HCT116 (cell line): ENCODE results near the gene OCA2. TPM values are rescaled to one million over a fixed set of nuclear protein-coding genes. Genes with fewer than 3 reads are reported as not detected.

Experiments used
- ATAC-seq: fragments of 200-7000 bp; cut with Tn5 transposase; 2 replicates; pipeline ENCODE4 v1.9.1; 2020; ENCODE audit warnings: mild to moderate bottlenecking, moderate library complexity
- BruUV-seq: library from RNA; stranded (reverse); fragments of 400-500 nt; replicated peaks from 2 replicates; lab custom pipeline; 2021; lab: Mats Ljungman, UMichigan
- CTCF ChIA-PET: fragments of 300-600 bp; sonication (Branson Sonifier 250); formaldehyde crosslinking; loops from one replicate; lab custom pipeline; 2021; ENCODE audit warnings: antibody characterized with exemption; lab: Charles Lee
- POLR2A ChIA-PET: fragments of 300-600, 350-600 bp; sonication (Branson Sonifier 250); formaldehyde crosslinking; loops from one replicate; lab custom pipeline; 2021; ENCODE audit warnings: antibody characterized with exemption; lab: Charles Lee
- RAD21 ChIA-PET, 2 experiments: fragments of 300-600 bp; sonication (Branson Sonifier 250); formaldehyde crosslinking; loops; one replicate each; lab custom pipeline; 2023; ENCODE audit warnings: low total read pairs in 2 of 2; ENCODE audit not compliant: uncharacterized antibody in 2 of 2, unreplicated experiment in 2 of 2, low non-redundant PET in 1 of 2; lab: Charles Lee
- DNase-seq: peaks from one replicate; pipeline ENCODE4 v3.0.0-alpha.2; 2010; ENCODE audit warnings: low read depth, low spot score
- H2AFZ ChIP-seq: fragments of 200-600 bp; shearing (Covaris generic), sonication (generic); 2 replicates; pipeline ENCODE4 v1.6.1; 2017; ENCODE audit warnings: low read depth, mixed run types, mixed read lengths, antibody characterized with exemption, low read length; ENCODE audit not compliant: poor library complexity, severe bottlenecking
- H3K27ac ChIP-seq: 2 replicates; pipeline ENCODE4 v1.5.1; 2012; ENCODE audit warnings: low read depth, low read length
- H3K27me3 ChIP-seq: fragments of 200-600 bp; sonication (generic); 2 replicates; pipeline ENCODE4 v1.6.1; 2016; ENCODE audit warnings: mixed run types, low read length, mixed read lengths; ENCODE audit not compliant: insufficient read depth
- H3K36me3 ChIP-seq, 2 experiments: fragments of 200-500 bp in 1 of 2; fragments of 200-600 bp in 1 of 2; sonication (Bioruptor generic) in 1 of 2; sonication (generic) in 1 of 2; 2 replicates each; pipeline versions ENCODE4 v1.5.1 to v1.6.1; 2014 to 2016; ENCODE audit warnings: low read length in 2 of 2, inconsistent platforms in 1 of 2, mixed read lengths in 1 of 2, mixed run types in 1 of 2; ENCODE audit not compliant: insufficient read depth in 2 of 2, control insufficient read depth in 1 of 2
- H3K4me1 ChIP-seq, 2 experiments: fragments of 200-600 bp in 1 of 2; sonication (generic) in 1 of 2; 2 replicates each; pipeline versions ENCODE4 v1.5.1 to v1.6.1; 2012 to 2017; ENCODE audit warnings: low read length in 2 of 2, inconsistent platforms in 1 of 2, mild to moderate bottlenecking in 1 of 2, mixed read lengths in 1 of 2, mixed run types in 1 of 2, moderate library complexity in 1 of 2; ENCODE audit not compliant: insufficient read depth in 2 of 2, control insufficient read depth in 1 of 2
- H3K4me2 ChIP-seq: fragments of 200-600 bp; sonication (generic); 2 replicates; pipeline ENCODE4 v1.6.1; 2017; ENCODE audit warnings: mixed run types, low read length, mixed read lengths
- H3K4me3 ChIP-seq, 2 experiments: fragments of 200-600 bp in 1 of 2; sonication (generic) in 1 of 2; replicated peaks in 1 of 2; 2 replicates each; pipeline ENCODE4 v1.5.1; 2011 to 2016; ENCODE audit warnings: low read length in 2 of 2, control low read depth in 1 of 2, low read depth in 1 of 2, mild to moderate bottlenecking in 1 of 2, mixed read lengths in 1 of 2, mixed run types in 1 of 2
- H3K79me2 ChIP-seq: fragments of 200-600 bp; sonication (generic); 2 replicates; pipeline ENCODE4 v1.6.1; 2017; ENCODE audit warnings: mild to moderate bottlenecking, mixed run types, low read length, moderate library complexity, mixed read lengths; ENCODE audit not compliant: insufficient read depth
- H3K9ac ChIP-seq: fragments of 200-600 bp; sonication (generic); 2 replicates; pipeline ENCODE4 v1.6.1; 2016; ENCODE audit warnings: low read length, mixed read lengths
- H3K9me2 ChIP-seq: fragments of 200-600 bp; sonication (generic), shearing (Covaris generic); 2 replicates; pipeline ENCODE4 v1.6.1; 2017; ENCODE audit warnings: mixed run types, mild to moderate bottlenecking, moderate library complexity; ENCODE audit not compliant: insufficient read depth
- H3K9me3 ChIP-seq, 2 experiments: fragments of 200-500 bp in 1 of 2; fragments of 200-600 bp in 1 of 2; sonication (Bioruptor generic) in 1 of 2; sonication (generic) in 1 of 2; 2 replicates each; pipeline ENCODE4 v1.6.1; 2014 to 2017; ENCODE audit warnings: low read length in 2 of 2, mixed read lengths in 2 of 2, inconsistent platforms in 1 of 2, low read depth in 1 of 2, mild to moderate bottlenecking in 1 of 2, mixed run types in 1 of 2, moderate library complexity in 1 of 2; ENCODE audit not compliant: control insufficient read depth in 1 of 2, insufficient read depth in 1 of 2
- H4K20me1 ChIP-seq: fragments of 200-600 bp; sonication (generic), shearing (Covaris generic); 2 replicates; pipeline ENCODE4 v1.6.1; 2017; ENCODE audit warnings: mixed run types, mild to moderate bottlenecking, moderate library complexity; ENCODE audit not compliant: insufficient read depth
- CBX3 ChIP-seq: IDR thresholded peaks from 2 replicates; pipeline ENCODE4 v1.6.1; 2012; ENCODE audit warnings: low read depth
- CEBPB ChIP-seq: IDR thresholded peaks from 2 replicates; pipeline ENCODE4 v1.6.1; 2012; ENCODE audit warnings: low read depth
- EGR1 ChIP-seq: IDR thresholded peaks from 2 replicates; pipeline ENCODE4 v1.6.1; 2012; ENCODE audit warnings: low read depth
- ELF1 ChIP-seq: IDR thresholded peaks from 2 replicates; pipeline ENCODE4 v1.6.1; 2012; ENCODE audit warnings: low read depth, borderline replicate concordance
- EZH2 ChIP-seq: fragments of 200-600 bp; sonication (generic); IDR thresholded peaks from 2 replicates; pipeline ENCODE4 v1.6.1; 2017; ENCODE audit warnings: antibody characterized with exemption, mixed run types
- EZH2phosphoT487 ChIP-seq: fragments of 200-600 bp; IDR thresholded peaks from 2 replicates; pipeline ENCODE4 v1.6.1; 2018; ENCODE audit warnings: antibody characterized with exemption, borderline replicate concordance
- JUND ChIP-seq: IDR thresholded peaks from 2 replicates; pipeline ENCODE4 v1.6.1; 2012
- POLR2AphosphoS5 ChIP-seq: IDR thresholded peaks from 2 replicates; pipeline ENCODE4 v1.6.1; 2011; ENCODE audit warnings: mild to moderate bottlenecking, low read depth, low read length, moderate library complexity
- RAD21 ChIP-seq: IDR thresholded peaks from 2 replicates; pipeline ENCODE4 v1.6.1; 2012; ENCODE audit warnings: low read depth, mild to moderate bottlenecking
- SIN3A ChIP-seq: IDR thresholded peaks from 2 replicates; pipeline ENCODE4 v1.6.1; 2012; ENCODE audit warnings: low read depth
- ZBTB33 ChIP-seq: IDR thresholded peaks from 2 replicates; pipeline ENCODE4 v1.6.1; 2011; ENCODE audit warnings: mild to moderate bottlenecking, low read length, moderate library complexity; ENCODE audit not compliant: insufficient replicate concordance; ENCODE audit errors: extremely low read depth
- ZNF274 ChIP-seq: fragments of 200-500 bp; sonication (Bioruptor generic); IDR thresholded peaks from 2 replicates; pipeline ENCODE4 v1.6.1; 2014; ENCODE audit warnings: mild to moderate bottlenecking, low read depth, low read length, inconsistent platforms
- intact Hi-C: fragments of 100-400 bp; cut with micrococcal nuclease; formaldehyde crosslinking; loops from 2 replicates; pipeline ENCODE4 v1.10.0; 2022
- total RNA-seq: library from RNA; stranded (reverse); gene quantifications from one replicate; pipeline ENCODE4 v1.2.1, GENCODE V29; 2021; ENCODE audit not compliant: unreplicated experiment
- TF ChIP-seq, protein P1 (sequence below): IDR thresholded peaks from 2 replicates; pipeline ENCODE4 v1.6.1; 2012
- TF ChIP-seq, protein P2 (sequence below), 3 experiments: fragments of 200-600 bp in 1 of 3; sonication (generic) in 1 of 3; IDR thresholded peaks in 2 of 3; conservative IDR thresholded peaks in 1 of 3; 2 replicates each; pipeline ENCODE4 v1.5.1; 2012 to 2017; ENCODE audit warnings: low read depth in 2 of 3, low read length in 2 of 3, antibody characterized with exemption in 1 of 3, borderline replicate concordance in 1 of 3, control low read depth in 1 of 3, mild to moderate bottlenecking in 1 of 3, mixed read lengths in 1 of 3, mixed run types in 1 of 3, moderate library complexity in 1 of 3; ENCODE audit not compliant: insufficient read depth in 1 of 3

The OCA2 gene
- total RNA-seq, 1 experiment from 2014 or later: not detected

DNA sequence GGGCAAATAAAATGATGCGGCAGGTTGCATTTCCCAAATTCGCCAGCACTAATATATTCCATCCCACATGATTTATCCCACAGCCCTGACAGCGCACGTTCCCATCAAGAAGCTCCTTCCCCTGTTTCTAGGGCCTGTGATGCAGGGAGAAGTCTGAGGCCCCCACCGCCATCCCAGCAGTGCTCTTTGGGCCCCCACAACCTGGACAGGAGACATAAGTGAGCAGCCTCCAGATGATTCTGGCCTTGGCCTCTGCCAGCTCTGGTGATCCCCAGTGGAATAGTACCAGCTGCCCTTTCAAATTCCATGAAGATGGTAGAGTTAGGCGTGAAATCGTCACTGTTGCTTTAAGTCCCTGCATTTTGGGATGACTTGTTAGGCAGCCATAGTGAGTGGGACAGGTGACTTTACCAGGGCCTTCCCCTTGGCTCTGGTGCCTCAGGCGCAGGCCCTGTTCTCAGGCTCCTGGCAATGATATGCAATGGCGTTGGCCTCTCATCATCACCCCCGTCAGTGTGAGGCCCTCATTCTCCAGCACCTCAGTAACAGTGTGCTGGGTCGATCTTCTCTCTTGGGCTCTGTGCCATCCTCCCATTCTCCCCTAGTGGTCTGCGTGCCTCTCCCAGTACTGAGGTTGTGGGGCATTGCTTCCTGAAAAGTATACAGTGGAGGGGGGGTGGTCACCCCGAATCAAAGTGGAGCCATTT, 263.7 kb downstream of the OCA2 start (continued):
- no peak for TF ChIP-seq ZBTB33

- Histone ChIP-seq H3K79me2 (no peaks in the 10 kb centered on the region), H3K9me3 (peaks cover 11 to 29% of the 10 kb centered on the region in 2 experiments; a peak in 2 of 4 replicates), H3K4me1 (no peaks in the 10 kb centered on the region), H4K20me1 (no peaks in the 10 kb centered on the region), H3K9me2 (no peaks in the 10 kb centered on the region), H3K27me3 (no peaks in the 10 kb centered on the region), H3K9ac (no peak overlapping the region), H3K4me2 (no peak overlapping the region), H2AFZ (no peak overlapping the region), H3K4me3 (no peak overlapping the region), H3K27ac (no peak overlapping the region), H3K36me3 (no peaks in the 10 kb centered on the region)
- POLR2A ChIA-PET: no interaction called here
- RAD21 ChIA-PET: no interaction called here
- DNase-seq (no peak), ATAC-seq (no peak)
- intact Hi-C loops: no loop called here
- no TSS peak for BruUV-seq
- CTCF ChIA-PET: no interaction called here
- TF ChIP-seq RAD21 (no peak), JUND (no peak), CEBPB (no peak), EZH2 (no peak), SIN3A (no peak), ZNF274 (no peak), POLR2AphosphoS5 (no peak), EGR1 (no peak), EZH2phosphoT487 (no peak), ELF1 (no peak), ZBTB33 (no peak), CBX3 (no peak)
- TF ChIP-seq, protein P1, sequence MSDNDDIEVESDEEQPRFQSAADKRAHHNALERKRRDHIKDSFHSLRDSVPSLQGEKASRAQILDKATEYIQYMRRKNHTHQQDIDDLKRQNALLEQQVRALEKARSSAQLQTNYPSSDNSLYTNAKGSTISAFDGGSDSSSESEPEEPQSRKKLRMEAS: no peak
- TF ChIP-seq, protein P2, sequence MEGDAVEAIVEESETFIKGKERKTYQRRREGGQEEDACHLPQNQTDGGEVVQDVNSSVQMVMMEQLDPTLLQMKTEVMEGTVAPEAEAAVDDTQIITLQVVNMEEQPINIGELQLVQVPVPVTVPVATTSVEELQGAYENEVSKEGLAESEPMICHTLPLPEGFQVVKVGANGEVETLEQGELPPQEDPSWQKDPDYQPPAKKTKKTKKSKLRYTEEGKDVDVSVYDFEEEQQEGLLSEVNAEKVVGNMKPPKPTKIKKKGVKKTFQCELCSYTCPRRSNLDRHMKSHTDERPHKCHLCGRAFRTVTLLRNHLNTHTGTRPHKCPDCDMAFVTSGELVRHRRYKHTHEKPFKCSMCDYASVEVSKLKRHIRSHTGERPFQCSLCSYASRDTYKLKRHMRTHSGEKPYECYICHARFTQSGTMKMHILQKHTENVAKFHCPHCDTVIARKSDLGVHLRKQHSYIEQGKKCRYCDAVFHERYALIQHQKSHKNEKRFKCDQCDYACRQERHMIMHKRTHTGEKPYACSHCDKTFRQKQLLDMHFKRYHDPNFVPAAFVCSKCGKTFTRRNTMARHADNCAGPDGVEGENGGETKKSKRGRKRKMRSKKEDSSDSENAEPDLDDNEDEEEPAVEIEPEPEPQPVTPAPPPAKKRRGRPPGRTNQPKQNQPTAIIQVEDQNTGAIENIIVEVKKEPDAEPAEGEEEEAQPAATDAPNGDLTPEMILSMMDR (IDR thresholded peaks at IDR 0.05 in 2 of 3, conservative IDR thresholded peaks at IDR 0.05 in 1 of 3; ENCODE audit: borderline replicate concordance in 1 of 3, insufficient read depth in 1 of 3, low read depth in 2 of 3, low read length in 2 of 3): no peak
Measured at GRCh38 chr15:27834684-27835083, 264.4 kb downstream of the OCA2 start.
